Right forelimb (tissue), 1 donor: Measurements from ENCODE around the gene SCUBE1.

ENCODE experiments used
- DNase-seq: peaks from one replicate; pipeline ENCODE4 v3.0.0-alpha.2; 2018

Gene SCUBE1

DNA sequence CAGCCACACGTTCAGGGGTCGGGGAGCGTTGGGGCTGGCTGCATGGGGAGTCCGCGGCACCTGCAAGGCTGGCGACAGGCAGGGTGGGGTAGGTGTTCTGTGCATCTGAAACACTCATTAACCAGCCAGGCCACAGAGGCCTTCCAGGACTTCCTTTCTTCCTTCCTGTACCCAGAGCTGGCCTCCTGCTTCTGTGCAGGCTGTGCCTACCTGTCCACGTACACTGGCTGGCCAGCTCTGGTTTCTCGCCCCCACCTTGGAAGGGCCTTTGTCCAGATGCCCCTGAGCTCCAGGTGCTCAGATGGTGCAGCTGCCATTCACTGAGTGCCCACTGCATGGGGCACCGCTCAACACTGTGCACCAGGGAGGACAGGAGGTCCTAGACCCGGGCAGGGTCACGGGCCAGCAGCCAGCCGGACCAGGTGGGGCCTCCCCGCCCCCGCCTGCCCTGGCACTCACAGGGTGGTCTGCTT lies 172.1 kb downstream of the SCUBE1 start:
- no peak for DNase-seq

- no peak for DNase-seq
Observed at GRCh38 chr22:43170131-43170480, 173.1 kb downstream of the SCUBE1 start.

GRCh38 chr22:43169310-43170130 lies 173.7 kb downstream of the SCUBE1 start:
- DNase-seq: no peak

GRCh38 chr22:43168471-43169309 lies 174.5 kb downstream of the SCUBE1 start:
- DNase-seq: no peak

GRCh38 chr22:43167001-43167589 lies 176.1 kb downstream of the SCUBE1 start:
- DNase-seq: no peak

- no peak for DNase-seq
Observed at GRCh38 chr22:43166132-43166930, 176.8 kb downstream of the SCUBE1 start.

DNA sequence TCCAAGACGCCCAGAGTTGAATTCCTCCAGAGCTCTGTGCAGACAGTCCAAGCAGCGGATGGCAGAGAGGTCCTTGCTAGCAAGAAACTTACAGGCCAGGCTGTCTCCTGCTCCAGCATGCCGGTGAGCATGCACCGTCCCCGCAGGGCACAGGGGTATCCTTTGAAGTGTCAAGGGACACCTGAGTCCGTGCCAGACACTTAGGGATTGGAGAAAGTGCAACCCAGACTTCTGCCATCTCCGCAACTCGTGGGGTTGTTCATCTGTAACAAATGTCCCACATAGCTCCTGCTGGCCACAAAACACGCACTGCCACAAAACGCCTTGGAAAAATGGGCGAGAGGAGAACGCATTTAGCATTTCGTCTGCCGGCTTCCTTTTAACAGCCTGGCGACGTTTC lies 178.5 kb downstream of the SCUBE1 start:
- DNase-seq: no peak

- no peak for DNase-seq
Observed at GRCh38 chr22:43163241-43163795, 179.9 kb downstream of the SCUBE1 start.

GRCh38 chr22:43162412-43163150 lies 180.6 kb downstream of the SCUBE1 start:
- DNase-seq: no peak

DNA sequence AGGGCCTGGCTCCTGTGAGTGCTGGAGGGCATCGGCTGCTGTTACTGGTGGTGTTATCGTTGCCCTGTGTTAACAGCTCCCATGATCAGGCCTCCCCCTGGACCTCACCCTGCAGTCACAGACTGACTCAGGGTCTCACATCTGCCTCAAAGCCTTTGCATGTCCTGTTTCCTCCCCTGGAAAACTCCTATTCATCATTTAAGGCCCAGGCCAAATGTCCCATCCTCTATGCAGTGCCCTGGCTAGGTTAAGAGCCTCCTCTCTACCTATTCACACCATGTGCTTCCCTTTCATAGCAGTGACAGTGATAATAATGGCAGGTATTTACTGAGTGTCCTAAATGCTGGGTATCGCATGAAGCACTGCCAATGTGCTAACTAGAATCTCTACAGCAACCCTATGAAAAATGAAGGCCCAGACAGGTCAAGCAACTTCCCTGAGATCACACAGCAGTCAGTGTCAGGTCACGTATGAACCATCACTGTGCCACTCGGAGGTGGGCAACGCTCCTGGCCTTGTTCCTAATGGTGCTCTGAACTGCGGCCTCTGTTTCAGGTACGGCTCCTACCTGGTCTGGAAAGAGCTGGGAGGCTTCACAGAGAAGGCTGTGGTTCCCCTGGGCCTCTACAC lies 182.6 kb downstream of the SCUBE1 start:
- no peak for DNase-seq

DNA sequence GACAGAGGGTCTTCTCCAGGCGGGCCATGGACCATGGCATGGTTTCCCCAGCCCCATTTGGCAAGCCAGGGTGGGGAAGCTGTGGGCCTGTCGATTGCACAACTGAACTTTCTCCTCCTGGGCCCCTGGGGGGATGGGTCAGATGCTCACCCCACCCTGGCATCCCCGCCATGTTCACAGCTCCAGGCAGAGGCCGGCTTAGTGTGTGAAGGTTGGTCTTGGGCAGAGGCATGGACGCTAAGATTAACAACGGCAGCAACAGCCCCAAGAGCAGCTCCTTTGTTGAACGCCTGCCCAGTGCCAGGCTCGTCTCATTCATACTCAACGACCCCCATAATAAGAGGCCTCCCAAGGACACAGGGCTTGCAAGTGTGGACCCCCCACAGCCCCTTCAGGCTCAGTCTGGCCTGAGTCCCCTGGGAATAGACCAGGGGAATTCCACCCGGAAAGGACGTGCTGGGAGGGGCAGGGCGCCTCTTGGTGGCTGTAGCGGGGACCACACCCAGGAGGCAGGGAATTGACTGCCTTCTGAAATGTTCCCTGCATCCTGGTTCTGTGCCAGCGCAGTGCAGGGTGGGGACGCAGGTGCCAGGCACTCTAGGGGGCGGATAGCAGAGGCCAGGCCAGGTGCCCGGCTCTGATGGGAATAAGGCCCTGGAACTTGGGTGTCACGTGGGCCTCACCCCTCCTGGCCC lies 183.5 kb downstream of the SCUBE1 start:
- no peak for DNase-seq

DNA sequence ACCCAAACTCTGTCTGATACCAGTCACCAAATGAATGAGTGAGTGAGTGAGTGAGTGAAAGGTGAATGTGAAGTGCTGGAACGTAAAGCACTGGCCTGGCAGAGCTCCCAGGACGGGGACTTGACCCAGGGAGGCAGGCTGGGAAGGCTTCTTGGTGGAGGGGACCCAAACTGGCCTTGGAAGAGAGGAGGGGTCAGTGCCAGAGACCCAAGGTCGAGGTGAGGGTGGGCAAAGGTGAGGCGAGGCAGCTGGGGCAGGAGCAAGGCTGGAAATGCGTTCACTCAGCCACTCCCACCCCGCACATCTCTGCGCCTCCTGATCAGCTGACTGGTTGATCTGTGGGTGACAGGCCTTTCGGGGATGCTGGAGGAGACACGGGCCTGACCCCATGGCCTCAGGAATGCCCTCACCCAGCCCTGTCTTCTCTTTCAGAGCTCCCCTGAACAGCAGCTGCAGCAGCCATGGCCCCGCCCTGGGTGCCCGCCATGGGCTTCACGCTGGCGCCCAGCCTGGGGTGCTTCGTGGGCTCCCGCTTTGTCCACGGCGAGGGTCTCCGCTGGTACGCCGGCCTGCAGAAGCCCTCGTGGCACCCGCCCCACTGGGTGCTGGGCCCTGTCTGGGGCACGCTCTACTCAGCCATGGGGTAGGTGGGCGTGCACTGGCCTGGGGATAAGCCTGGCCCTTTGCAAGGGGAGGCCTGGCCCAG lies 184.2 kb downstream of the SCUBE1 start:
- no peak for DNase-seq

GRCh38 chr22:43157874-43158546 lies 185.2 kb downstream of the SCUBE1 start:
- no peak for DNase-seq

DNA sequence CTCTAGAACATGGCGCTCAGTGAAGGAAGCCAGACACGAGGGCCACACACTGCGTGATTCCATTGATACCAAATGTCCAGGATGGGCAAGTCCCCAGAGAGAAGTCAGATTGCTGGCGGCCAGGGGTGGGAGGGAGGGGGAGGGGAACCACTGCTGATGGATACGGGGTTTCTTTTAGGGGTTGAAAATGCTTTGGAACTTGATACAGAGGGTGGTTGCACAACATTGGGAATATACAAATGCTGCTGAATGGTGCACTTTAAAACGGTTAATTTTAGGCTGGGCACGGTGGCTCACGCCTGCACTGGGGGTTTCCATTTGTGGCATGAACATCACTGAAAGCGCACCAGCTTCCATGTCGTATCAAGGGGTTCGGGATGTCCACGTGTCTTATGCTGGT lies 186.8 kb downstream of the SCUBE1 start:
- no peak for DNase-seq

DNA sequence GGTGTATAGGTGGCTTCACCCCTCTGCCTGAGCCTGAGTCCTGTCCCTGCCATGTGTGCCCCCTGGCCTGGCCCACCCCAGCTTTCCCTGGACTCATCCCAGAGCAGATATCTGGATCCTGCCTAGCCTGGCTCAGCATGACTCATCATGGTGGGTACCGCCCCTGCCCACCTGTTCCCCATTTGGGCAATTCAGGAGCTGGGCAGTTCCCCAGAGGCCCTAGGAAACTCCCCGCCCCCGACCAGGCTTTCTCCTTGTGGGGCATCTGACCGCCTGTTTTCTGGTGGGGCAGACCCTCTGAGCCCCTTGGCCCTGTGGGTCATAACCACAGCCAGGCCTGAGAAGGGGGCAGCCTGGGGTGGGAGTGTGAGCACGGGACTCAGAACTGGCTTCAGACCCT lies 187.4 kb downstream of the SCUBE1 start:
- no peak for DNase-seq

GRCh38 chr22:43154887-43155536 lies 188.2 kb downstream of the SCUBE1 start:
- DNase-seq: no peak

- DNase-seq: no peak
Observed at GRCh38 chr22:43153899-43154298, 189.3 kb downstream of the SCUBE1 start.

DNA sequence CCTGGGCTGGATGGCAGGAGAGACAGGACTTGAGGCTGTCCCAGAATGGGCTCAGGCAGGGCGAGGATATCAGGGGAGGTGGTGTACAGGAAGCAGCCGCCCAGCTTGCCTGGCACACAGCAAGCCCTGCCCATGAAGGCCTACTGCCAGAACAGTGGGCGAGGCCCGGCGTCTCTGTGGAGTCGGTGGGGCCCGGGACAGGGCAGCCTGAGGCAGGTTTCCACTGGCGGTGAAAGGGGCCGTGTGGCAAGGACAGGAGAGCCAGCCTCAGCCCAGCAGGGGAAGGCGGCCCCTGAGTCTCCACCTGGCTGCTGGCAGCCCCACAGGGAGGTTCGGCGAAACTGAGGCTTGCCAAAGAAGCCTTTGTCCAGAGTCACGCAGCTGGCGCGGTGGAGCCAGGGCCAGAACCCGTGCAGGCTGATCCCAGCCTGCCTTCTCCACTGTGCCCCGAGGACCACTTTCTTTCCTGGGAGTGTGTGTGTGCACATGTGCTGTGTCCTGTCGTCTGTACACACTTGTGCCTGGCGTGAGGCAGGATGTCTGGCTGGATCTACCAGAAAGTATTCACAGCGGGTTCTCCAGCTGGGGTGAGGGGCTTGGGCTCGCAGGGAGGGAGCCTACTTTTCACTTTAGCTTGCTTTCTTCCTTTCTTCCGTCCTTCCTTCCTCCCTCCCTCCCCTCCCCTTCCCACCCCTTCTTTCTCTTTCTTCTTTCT lies 190.7 kb downstream of the SCUBE1 start:
- DNase-seq: peak; percentile 87
